ENCODE results near the gene CXCL10. TPM values are rescaled to one million over a fixed set of nuclear protein-coding genes. Genes with fewer than 3 reads are reported as not detected.

The CXCL10 gene
- total and polyA plus RNA-seq, 9 of the 15 experiments (the other 6 are each of a cell fraction or from before 2014, with no cell fraction given) = 0.06 to 0.18 (median 0.08) TPM; not detected in 6

- Histone ChIP-seq H3K9ac (ENCODE audit: insufficient read depth in 1 of 2, low read depth in 2 of 2, low read length in 2 of 2) (no peak overlapping the region), H3K9me3 (replicated peaks; ENCODE audit: control insufficient read depth, insufficient read depth, low read depth, low read length) (no peaks in the 10 kb centered on the region), H3K27ac (ENCODE audit: extremely low read depth, low read depth, low read length) (no peak overlapping the region), H3K36me3 (ENCODE audit: control insufficient read depth, insufficient read depth, low read length) (no peaks in the 10 kb centered on the region), H3K79me2 (ENCODE audit: control insufficient read depth, insufficient read depth, low read length) (no peaks in the 10 kb centered on the region), H3K9me1 (ENCODE audit: control insufficient read depth, insufficient read depth, low read length) (no peaks in the 10 kb centered on the region), H3K4me3 (no peak overlapping the region), H4K20me1 (replicated peaks; ENCODE audit: control insufficient read depth, insufficient read depth, low read length) (no peaks in the 10 kb centered on the region), H3K4me1 (replicated peaks in 1 of 2; ENCODE audit: control insufficient read depth in 2 of 2, insufficient read depth in 2 of 2, low read length in 2 of 2) (peaks cover 0 to 7% of the 10 kb centered on the region in 2 experiments; a peak in 2 of 5 replicates), H3K4me2 (ENCODE audit: insufficient read depth, low read length) (no peak overlapping the region), H2AFZ (ENCODE audit: low read depth, low read length) (no peak overlapping the region), H3K27me3 (ENCODE audit: control insufficient read depth in 2 of 2, insufficient read depth in 2 of 2, low read length in 2 of 2) (peaks cover 0 to 8% of the 10 kb centered on the region in 2 experiments; a peak in 1 of 5 replicates)
- no peak for TF ChIP-seq NELFE (IDR thresholded peaks at IDR 0.05; ENCODE audit: insufficient read depth, insufficient read length)
- TF ChIP-seq HDAC8 (tag; IDR thresholded peaks at IDR 0.05) = no peak
- POLR2A ChIA-PET = interaction anchor here (0.6 to 0.9 kb wide), 2 partner anchors 14 to 734 kb away, joined by 3 read pairs; no protein-coding TSS in a partner anchor
- CTCF ChIA-PET (ENCODE audit: low intra/inter-chr PET ratio) = no interaction called here
- BruUV-seq (replicated peaks) = no TSS peak
- in situ Hi-C loops (cut with MboI) = no loop called here
- intact Hi-C loops (cut with micrococcal nuclease) = no loop called here
- FAIRE-seq (no peak), ATAC-seq (no peak), DNase-seq (ENCODE audit: extremely low read depth in 1 of 4, low spot score in 3 of 4) (no peak)
- WGBS (ENCODE audit: insufficient coverage, low coverage, missing lambda C conversion rate) = 19% methylated on average over 5 of the region's 5 CpGs
These were observed 14.0 kb downstream of the CXCL10 start for GRCh38 chr4:76009311-76009710.

GRCh38 chr4:76007089-76007862 lies 16.0 kb downstream of the CXCL10 start, which contains the start of gene CXCL9:
Gene CXCL9, minus strand, starts transcription at chr4:76007509. Its CDS starts 60 bp downstream, at chr4:76007449.
- H2AFZ ChIP-seq (ENCODE audit: low read depth, low read length) = no peak within 1 kb of the TSS
- no peaks in the 10 kb centered on the region for H3K9me1 ChIP-seq (ENCODE audit: control insufficient read depth, insufficient read depth, low read length)
- H3K27me3 ChIP-seq (ENCODE audit: control insufficient read depth in 2 of 2, insufficient read depth in 2 of 2, low read length in 2 of 2) = peaks cover 0 to 8% of the 10 kb centered on the region in 2 experiments; a peak in 1 of 5 replicates
- peaks cover 5 to 7% of the 10 kb centered on the region in 2 experiments; a peak in 3 of 5 replicates for H3K4me1 ChIP-seq (replicated peaks in 1 of 2; ENCODE audit: control insufficient read depth in 2 of 2, insufficient read depth in 2 of 2, low read length in 2 of 2)
- no peak within 1 kb of the TSS for H3K9ac ChIP-seq (ENCODE audit: insufficient read depth in 1 of 2, low read depth in 2 of 2, low read length in 2 of 2)
- ATAC-seq = no peak
- ChIA-PET POLR2A (no interaction called here), CTCF (ENCODE audit: low intra/inter-chr PET ratio) (interaction anchor here (0.7 kb wide), 1 partner anchor 27 kb away, joined by 4 read pairs; no protein-coding TSS in a partner anchor)
- BruUV-seq (replicated peaks) = no TSS peak
- H3K4me2 ChIP-seq (ENCODE audit: insufficient read depth, low read length) = no peak within 1 kb of the TSS
- H4K20me1 ChIP-seq (replicated peaks; ENCODE audit: control insufficient read depth, insufficient read depth, low read length) = no peaks in the 10 kb centered on the region
- in situ Hi-C loops (cut with MboI) (no loop called here), intact Hi-C loops (cut with micrococcal nuclease) (no loop called here)
- no peaks in the 10 kb centered on the region for H3K79me2 ChIP-seq (ENCODE audit: control insufficient read depth, insufficient read depth, low read length)
- no peak for DNase-seq (ENCODE audit: extremely low read depth in 1 of 4, low spot score in 3 of 4)
- H3K36me3 ChIP-seq (ENCODE audit: control insufficient read depth, insufficient read depth, low read length) = no peaks in the 10 kb centered on the region
- WGBS (ENCODE audit: insufficient coverage, low coverage, missing lambda C conversion rate) = 0% methylated on average over 1 of the region's 1 CpG
- FAIRE-seq = no peak
- no peak within 1 kb of the TSS for H3K4me3 ChIP-seq
- no peaks in the 10 kb centered on the region for H3K9me3 ChIP-seq (replicated peaks; ENCODE audit: control insufficient read depth, insufficient read depth, low read depth, low read length)
- H3K27ac ChIP-seq (ENCODE audit: extremely low read depth, low read depth, low read length) = no peak within 1 kb of the TSS
- TF ChIP-seq MXD1 (CRISPR knock-in tag; IDR thresholded peaks at IDR 0.05; ENCODE audit: borderline replicate concordance, poor library complexity, severe bottlenecking) (no peak), HOXB6 (CRISPR knock-in tag; IDR thresholded peaks at IDR 0.05; ENCODE audit: borderline replicate concordance) (no peak), XRCC3 (IDR thresholded peaks at IDR 0.05) (no peak), AFF1 (IDR thresholded peaks at IDR 0.05; ENCODE audit: low read depth in 1 of 2, partially characterized antibody in 2 of 2) (no peak), CBFB (CRISPR knock-in tag; IDR thresholded peaks at IDR 0.05) (no peak)

Data from K562 (cell line).